Astrocyte (in vitro differentiated cells and primary cell): ENCODE data around the gene FCRL2.

Source experiments
- EZH2 ChIP-seq: IDR thresholded peaks from 2 replicates; pipeline ENCODE4 v1.6.1; 2012; ENCODE audit warnings: mild to moderate bottlenecking, low read length, inconsistent platforms; ENCODE audit not compliant: insufficient read depth
- TF ChIP-seq, protein P1 (sequence below): IDR thresholded peaks from 2 replicates; pipeline ENCODE4 v1.5.1; 2011; ENCODE audit warnings: low read depth, mild to moderate bottlenecking, inconsistent platforms, low read length, moderate library complexity; ENCODE audit not compliant: insufficient read depth

DNA sequence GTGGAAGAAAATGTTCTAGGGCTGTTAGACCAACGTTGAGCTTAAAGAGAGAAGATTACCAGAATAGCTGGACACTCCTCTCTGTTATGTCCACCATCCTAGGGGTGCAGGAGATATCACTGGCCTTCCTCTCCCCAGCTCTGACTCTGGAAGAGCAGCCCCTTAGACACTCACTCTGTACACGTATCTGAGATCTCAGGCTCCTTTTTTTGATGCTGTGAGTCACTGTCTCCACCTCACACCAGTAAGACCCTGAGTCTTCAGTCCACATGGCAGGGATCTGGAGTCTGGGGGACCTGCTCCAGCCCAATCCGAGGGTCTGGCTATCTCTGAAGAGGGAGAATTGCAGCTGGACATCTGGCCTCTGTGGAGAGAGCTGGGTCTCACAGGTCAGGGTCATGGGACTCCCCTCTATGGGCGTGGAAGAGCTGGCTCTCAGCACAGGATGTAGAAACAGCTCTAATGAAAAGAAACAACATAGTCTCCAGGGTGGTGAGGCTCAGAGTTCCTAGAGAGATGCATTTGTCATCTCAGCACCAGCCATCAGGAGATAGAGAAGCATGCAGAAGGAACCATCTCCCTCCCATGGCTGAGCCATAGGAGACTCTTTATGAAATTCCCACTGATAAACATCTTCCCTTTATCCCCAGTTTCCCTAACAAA, 79.8 kb downstream of the FCRL2 start:
- TF ChIP-seq, protein P1, sequence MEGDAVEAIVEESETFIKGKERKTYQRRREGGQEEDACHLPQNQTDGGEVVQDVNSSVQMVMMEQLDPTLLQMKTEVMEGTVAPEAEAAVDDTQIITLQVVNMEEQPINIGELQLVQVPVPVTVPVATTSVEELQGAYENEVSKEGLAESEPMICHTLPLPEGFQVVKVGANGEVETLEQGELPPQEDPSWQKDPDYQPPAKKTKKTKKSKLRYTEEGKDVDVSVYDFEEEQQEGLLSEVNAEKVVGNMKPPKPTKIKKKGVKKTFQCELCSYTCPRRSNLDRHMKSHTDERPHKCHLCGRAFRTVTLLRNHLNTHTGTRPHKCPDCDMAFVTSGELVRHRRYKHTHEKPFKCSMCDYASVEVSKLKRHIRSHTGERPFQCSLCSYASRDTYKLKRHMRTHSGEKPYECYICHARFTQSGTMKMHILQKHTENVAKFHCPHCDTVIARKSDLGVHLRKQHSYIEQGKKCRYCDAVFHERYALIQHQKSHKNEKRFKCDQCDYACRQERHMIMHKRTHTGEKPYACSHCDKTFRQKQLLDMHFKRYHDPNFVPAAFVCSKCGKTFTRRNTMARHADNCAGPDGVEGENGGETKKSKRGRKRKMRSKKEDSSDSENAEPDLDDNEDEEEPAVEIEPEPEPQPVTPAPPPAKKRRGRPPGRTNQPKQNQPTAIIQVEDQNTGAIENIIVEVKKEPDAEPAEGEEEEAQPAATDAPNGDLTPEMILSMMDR = no peak
- TF ChIP-seq EZH2 = no peak
